GM19023 (cell line): ENCODE results near the gene SLC34A3.
"Not testable (repeated sequence)": the region's sequence is repeated elsewhere in the genome, so short reads cannot be mapped to it uniquely, and the experiment has no call there.

Experiments
- ATAC-seq: cut with Tn5 transposase; IDR thresholded peaks from one replicate; pipeline ENCODE4 v1.9.1; 2021; ENCODE audit warnings: mild to moderate bottlenecking, moderate library complexity; ENCODE audit not compliant: unreplicated experiment

The SLC34A3 gene

DNA sequence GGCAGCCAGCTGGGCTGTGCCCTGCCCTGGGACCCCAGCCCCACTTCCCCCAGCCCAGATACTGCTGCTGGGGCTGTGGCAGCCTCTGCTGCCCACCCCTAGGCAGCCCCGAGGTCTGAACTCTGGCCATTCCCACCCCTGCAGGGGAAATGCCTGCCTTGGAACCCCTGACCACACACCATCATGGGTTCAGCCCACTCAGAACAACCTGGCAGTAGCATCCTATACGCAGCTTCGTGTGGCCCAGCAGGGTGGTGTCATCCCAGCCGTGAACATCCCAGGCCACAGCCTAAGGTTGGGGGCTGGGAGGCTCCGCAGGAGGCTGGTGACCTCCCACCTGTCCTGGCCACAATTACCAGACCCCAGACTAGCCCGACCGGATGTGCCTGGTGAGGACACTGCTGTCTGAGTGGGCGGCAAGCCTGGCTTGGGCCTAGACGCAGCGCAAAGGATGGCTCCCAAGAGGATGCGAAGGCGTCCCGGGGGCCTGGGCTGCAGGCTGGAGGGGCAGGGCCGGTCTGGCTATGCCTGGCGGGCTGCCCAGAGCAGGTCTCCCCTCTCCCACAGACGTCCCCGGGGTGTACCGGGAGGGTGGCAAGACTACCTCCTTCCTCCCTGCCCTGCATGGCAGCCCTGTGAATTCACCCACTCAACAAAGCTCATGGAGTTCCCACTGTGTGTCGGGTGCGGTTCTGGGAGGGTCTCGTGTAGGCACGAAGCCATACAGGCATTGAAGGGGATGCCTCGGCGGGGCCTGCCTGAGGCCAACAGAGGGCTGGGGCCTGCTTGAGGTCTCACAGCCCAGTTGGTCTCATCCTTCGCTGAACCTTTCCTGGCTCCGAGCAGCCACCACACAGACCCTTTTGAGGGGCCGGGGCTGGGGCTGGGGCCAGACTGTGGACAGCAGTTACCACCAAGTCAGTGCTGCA, 1.5 kb upstream of the SLC34A3 start:
- ATAC-seq = no peak

DNA sequence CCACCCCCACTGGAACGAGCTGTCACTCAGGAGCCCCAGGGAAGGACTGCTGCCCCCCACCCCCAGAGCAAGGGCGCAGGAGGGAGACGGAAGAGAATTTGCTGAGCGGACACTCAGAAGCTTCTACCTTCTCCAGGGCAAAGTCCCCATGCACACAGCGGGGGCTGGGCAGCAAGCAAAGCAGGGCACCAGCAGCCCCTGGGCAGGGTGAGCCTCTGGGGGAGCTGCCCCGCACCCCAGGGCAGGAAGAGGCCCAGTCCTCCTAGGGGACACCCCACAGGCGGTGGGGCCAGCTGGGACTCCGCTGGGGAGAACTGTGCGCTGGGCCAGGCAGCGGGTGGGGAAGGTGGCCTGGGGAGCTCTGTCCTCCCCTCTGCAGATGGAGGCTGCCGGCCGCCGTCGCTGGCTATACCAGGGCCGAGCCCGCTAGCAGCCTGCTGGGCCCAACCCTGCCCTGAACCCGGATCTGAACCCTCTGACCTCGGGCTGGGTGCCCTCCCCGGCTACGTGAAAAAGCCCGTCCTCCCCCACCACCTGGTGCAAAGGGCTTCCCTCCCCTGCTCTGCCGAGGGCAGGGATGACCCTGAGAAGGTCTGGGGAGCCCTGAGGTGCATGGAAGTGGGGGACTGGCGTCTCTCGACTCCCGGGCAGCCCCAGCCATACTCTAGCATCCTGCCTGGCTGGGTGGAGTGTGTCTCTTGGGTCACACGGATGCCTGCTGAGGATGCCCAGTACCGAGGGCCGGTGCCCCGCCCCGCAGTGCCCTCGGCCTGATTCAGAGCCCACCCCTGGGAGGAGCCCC, 597 bp upstream of the SLC34A3 start:
- no peak for ATAC-seq

DNA sequence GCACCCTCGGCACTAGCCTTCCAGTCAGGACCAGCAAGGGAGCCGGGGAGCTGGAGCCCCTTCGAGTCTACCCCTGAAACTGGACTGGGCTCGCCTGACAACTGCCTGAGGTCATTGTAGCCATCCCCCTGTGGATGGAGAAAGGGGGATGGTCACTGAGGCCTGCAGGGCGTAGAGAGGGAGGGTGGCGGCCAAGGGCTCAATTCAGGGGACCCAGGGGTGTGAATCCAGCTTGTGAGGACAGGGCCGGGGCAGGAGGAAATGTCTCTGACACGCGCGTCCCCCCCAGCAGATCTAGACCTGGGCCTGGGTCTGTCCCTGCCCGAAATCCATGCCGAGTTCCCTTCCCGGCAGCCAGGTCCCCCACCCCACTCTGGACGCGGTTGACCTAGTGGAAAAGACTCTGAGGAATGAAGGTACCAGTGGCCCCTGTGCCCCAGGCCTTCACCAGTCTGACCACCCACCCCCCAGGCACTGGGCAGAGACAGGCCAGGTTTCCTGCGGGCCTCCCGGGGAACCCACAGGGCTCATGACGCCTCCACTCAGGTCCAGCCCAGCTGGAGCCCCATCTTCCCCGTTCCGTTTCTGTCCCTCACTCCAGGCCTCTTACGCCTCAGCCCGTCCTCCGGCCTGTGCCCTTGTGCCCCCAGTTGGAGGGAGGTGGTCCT, 805 bp downstream of the SLC34A3 start:
- ATAC-seq = no peak

DNA sequence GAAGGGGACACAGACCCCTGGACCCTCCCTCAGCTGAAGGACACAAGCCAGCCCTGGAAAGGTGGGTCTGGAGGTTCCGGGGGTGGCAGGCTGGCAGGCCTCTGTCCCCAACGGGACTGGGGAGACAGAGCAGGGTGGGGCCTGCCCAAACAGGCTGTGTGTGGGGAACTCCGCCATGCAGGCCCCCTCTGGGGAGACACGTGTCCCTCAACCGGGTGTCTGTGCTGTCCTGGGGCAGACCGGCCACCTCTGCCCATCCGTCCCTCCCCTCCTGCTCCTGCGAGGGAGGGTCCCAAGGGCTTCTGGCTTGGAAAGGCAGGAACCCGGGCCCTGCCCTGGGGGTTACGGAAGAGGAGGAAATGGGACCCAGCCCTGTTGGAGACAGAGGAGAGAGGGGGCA, 1.4 kb downstream of the SLC34A3 start:
- no peak for ATAC-seq

DNA sequence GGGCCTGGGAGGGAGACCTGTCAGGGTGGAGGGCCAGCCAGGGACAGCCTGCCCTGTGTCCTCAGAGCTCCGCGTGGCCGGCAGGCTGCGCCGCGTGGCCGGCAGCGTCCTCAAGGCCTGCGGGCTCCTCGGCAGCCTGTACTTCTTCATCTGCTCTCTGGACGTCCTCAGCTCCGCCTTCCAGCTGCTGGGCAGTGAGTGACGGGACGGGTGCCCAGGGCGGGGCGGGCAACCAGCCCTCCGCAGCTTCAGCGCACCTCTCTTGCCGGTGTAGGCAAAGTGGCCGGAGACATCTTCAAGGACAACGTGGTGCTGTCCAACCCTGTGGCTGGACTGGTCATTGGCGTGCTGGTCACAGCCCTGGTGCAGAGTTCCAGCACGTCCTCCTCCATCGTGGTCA, 1.8 kb downstream of the SLC34A3 start:
- no peak for ATAC-seq

DNA sequence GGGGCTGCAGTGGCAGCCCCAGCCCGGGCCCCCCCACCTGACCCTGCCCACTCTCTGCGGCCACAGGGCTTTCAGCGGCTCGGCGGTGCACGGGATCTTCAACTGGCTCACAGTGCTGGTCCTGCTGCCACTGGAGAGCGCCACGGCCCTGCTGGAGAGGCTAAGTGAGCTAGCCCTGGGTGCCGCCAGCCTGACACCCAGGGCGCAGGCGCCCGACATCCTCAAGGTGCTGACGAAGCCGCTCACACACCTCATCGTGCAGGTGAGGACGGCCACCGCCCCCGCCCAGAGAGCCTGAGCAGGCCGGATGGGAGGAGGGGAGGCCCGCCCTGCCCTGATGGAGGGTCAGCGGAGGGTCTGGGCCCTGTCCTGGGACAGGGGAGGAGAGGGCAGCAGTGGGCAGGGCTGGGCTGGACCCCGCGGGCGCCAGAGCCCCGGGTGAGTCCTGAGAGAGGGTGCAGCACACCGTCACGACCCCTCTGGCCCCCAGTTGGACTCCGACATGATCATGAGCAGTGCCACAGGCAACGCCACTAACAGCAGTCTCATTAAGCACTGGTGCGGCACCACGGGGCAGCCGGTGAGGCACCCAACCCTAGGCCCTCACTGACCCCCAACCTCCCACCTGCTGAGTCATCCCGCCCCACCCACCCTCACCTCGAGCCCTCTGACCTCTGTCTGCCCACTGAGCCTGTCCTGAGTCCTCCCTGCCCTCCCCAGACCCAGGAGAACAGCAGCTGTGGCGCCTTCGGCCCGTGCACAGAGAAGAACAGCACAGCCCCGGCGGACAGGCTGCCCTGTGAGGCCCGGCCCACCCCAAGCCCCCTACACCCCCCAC, 2.7 kb downstream of the SLC34A3 start:
- no peak for ATAC-seq

DNA sequence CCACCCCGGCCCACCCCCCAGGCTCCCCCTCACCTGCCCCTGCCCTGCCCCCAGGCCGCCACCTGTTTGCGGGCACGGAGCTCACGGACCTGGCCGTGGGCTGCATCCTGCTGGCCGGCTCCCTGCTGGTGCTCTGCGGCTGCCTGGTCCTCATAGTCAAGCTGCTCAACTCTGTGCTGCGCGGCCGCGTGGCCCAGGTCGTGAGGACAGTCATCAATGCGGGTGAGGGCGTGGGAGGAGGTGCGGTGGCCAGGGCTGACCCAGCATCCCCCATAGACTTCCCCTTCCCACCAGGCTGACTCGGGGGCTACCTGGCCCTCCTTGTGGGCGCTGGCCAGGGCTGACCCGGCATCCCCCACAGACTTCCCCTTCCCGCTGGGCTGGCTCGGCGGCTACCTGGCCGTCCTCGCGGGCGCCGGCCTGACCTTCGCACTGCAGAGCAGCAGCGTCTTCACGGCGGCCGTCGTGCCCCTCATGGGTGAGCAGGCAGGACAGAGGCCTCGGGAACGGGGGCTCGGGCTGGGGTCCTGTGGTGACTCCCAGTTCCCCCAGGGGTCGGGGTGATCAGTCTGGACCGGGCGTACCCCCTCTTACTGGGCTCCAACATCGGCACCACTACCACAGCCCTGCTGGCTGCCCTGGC, 3.5 kb downstream of the SLC34A3 start:
- no peak for ATAC-seq

DNA sequence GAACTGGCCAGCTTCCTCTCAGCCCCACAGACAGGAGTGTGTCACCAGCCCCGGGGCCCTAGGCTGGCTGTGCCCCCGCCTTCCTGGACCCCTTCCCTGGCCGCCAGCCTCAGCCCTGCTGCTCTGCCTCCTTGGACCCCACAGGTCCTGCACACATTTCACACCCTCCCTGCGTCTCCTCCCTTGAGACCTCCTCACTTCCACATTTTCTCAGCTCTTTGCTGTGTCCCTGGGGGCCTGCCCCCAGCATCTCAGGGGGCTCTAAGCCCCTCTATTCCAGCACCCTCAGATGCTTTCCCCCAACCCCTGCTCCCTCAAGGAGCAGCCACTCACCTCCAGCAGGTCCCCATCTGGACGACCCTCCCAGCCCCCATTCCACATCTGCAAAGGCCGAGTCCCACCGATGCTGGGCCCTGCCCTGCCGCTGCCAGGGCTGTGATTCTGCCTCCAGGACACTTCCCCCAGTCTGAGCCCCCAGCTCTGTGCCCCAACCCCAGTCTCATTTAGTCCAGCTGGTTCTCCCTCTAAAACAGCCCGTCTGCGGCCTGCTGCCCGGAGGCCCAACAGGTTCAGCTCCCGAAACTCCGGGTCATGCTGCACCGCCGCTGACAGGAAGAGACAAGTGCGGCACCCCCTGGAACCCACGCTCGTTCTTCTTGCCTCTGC, 4.2 kb downstream of the SLC34A3 start:
- ATAC-seq = no peak

DNA sequence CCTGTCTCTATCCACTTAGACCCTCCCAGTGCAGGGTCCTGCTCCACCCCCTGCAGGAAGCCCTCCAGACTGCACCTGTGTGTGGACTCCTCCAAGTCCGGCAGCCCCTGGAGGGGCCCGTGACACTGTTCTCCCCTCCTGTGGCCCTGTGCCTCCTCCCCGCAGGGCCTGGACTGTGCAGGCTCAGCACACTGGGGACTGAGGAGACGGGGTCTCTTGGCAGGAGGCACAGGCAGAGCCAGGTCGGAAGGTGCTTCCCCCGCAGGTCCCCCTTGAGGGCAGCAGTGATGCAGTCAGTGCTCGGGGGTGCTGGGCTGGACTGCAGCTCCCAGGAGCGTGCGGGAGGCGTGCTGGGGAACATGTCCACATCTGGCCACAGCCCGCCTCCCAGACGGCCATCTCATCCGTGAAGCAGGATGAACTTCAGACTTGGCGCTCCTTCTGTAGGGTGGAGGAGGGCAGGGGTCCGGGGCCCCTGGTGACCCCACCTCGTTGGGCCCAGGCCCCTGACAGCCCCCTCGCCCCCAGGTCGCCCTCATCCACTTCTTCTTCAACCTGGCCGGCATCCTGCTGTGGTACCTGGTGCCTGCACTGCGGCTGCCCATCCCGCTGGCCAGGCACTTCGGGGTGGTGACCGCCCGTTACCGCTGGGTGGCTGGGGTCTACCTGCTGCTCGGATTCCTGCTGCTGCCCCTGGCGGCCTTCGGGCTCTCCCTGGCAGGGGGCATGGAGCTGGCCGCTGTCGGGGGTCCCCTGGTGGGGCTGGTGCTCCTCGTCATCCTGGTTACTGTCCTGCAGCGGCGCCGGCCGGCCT, 4.9 kb downstream of the SLC34A3 start:
- no peak for ATAC-seq

DNA sequence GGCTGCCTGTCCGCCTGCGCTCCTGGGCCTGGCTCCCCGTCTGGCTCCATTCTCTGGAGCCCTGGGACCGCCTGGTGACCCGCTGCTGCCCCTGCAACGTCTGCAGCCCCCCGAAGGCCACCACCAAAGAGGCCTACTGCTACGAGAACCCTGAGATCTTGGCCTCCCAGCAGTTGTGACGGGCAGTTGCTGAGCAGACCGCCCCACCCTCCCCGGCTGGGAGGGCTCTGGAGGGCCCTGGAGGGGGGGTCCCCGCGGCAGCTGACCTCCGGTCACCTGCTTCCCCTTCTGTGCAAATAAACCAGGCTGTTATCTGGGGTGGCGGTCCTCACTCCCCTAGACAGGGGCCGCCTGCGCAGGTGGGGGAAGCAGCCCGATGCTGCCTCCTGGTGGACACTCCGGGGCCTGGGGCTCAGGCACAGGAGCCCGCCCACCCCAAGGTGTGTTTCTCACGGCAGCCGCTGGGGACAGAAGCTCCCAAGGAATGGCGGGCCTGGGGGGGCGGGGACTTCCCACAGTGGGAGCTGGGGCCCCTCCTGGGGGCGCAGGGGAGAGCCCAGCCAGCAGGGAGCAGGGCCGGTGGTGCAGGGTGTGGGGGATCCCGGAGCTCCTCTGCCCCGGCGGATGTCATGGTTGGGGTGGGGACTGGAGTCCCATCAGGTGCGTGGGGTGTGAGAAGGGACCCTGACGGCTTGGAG, 5.7 kb downstream of the SLC34A3 start:
- ATAC-seq = no peak

DNA sequence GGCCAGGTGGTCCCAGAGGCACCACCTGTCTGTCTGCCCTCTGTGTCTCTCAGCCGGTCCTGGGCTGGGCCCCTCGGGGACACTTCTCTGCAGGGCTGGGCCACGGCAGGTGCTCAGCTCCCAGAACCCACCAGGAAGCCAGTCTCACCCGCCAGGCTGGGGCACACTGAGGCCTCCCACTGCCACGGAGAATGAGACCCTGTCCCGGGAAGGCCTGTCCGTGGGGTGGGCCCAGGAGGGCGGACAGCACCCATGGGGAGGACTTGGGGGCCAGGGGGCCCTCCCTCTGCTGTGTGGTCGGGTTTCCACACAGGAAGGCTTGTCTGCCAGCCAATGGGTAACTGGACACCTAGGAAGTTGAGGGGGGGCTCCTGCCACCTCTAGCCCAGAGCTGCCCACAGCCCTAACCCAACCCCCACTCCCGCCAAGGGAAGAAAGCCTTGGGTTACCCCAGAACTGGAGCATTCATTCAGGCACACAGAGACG, 6.3 kb downstream of the SLC34A3 start:
- ATAC-seq = no peak

DNA sequence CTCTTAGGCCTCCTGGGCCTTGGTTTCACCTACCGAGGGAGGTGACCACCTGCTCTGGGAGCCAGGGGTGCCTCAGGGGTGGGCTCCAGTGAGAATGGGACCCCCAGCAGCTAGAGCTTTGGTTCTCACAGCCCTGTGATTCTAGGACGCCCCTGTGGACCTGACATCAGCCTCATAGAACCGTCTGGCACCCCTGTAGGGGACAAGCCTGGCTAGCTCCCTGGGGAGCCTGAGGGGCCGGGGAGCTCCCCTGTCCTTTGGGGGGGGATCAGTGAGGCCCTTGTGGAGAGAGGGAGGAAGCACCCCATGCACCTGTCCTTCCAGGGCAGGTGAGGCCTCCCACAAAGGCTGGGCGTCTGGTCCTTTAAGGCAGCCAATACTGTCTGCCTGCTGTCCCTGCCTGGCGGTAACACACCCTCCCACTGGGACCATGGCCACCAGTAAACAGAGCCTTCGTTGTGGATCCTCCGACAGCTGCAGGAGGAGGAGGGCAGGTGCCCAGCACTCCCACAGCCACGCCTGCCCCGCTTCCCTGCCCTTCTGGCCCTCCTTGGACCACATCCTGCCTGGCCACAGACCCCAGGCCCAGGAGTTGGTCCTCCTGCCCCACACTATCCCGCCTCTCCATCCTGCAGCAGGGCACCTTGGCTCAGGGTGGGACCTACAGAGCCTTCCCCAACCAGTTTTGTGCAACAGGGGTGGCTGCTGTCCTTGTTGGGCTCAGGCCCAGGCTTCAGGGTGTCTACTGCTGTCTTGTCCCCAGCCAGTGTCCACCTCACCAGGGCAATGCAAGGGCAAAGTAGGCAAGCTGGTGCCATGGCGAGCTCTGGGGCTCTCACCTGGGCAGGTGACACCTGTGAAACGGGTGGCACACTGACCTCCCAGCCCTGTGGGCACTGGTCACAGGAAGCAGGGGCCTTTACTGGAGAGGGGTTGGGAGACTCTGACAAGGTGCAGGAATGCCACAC, 7.3 kb downstream of the SLC34A3 start:
- no peak for ATAC-seq

DNA sequence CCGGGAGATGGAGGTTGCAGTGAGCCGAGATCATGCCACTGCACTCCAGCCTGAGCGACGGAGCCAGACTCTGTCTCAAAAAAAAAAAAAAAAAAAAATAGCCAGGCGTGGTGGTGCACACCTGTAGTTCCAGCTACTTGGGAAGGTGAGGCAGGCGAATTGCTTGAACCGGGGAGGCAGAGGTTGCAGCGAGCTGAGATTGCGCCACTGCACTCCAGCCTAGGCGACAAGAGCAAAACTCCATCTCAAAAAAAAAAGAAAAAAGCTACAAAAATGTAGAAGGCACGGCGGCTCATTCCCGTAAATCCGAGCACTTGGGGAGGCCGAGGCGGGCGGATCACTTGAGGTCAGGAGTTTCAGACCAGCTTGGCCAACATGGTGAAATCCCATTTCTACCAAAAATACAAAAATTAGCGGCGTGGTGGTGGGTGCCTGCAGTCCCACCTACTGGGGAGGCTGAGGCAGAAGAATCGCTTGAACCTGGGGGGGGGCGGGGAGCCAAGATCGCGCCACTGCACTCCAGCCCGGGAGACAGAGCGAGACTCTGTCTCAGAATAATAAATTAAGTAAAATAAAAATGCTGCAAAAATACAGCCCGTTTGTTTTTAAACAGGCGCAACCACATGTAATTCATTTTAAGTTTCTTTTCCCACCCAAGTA, 9.0 kb downstream of the SLC34A3 start:
- not testable (repeated sequence) for ATAC-seq

DNA sequence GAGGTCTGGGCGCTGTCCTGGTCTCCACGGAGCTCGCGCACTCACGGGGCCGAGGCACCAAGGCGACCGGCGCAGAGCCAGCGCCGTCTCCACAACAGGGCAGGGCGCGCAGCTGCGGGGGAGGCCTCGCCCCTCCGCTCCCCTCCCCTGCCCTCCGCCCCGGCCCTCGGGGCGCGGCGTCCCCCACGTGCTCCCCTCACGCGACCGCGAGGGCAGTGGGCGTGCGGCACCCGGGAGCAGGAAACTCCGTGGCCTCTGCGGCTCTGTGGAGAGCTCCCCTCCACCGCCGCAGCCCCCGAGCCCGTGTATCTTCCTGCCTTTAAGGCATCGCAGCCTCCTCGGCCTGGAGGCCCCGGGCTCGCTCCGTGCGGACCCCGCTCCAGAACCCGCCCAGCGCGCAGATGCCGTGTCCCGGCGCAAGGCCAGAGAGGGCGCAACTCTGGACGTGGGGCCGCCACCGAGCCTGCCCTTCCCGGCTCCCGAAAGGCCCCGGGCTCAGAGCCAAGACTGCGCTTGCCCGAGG, 9.7 kb downstream of the SLC34A3 start:
- peak; percentile 23 for ATAC-seq

DNA sequence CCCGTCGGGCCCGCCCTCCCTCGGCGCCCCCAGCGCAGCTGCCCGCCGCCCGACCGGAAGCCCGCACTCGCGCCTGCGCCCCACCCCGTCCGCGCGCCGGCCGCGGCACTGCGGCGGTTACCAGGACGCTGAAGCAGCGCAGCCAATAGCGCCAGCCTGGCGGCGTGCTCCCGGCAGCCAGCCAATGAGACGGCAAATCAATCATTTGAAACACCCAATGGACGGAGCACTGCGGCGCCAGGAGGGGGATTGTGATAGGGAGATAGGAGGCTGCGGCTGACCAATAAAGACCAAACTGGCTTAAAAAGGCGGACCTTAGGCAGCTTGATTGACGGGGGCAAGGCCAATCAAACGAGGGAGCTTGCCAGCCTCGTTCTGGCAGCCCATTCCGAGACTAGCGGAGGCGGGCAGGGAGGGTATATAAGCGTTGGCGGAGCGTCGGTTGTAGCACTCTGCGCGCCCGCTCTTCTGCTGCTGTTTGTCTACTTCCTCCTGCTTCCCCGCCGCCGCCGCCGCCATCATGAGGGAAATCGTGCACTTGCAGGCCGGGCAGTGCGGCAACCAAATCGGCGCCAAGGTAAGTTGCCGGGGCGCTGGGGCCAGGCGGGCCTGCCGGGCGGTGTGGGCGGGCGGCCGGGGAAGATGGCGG, 10.3 kb downstream of the SLC34A3 start, which contains the start of gene TUBB4B:
TUBB4B (plus strand) TSS at position 447 of the 649 bp plus-strand sequence; CDS start at position 521, 74 bp downstream.
- peak; percentile 65 for ATAC-seq
